Tibial nerve (tissue), 4 donors: ENCODE measurements around the gene TTC12. TPM values are rescaled to one million over a fixed set of nuclear protein-coding genes. Genes with fewer than 3 reads are reported as not detected.

Source experiments
- DNase-seq, 2 donors: peaks; one replicate each; pipeline ENCODE4 v3.0.0-alpha.2; 2019; ENCODE audit warnings: low spot score in 2 of 2
- H3K27ac ChIP-seq, 4 donors: fragments of 200-600 bp; sonication (generic) in 3 of 4; one replicate each; pipeline ENCODE4 v1.5.1; 2017 to 2019; ENCODE audit warnings: mild to moderate bottlenecking in 1 of 4
- H3K27me3 ChIP-seq, 2 donors: fragments of 200-600 bp; sonication (generic) in 1 of 2; one replicate each; pipeline versions ENCODE4 v1.5.1 to v1.6.0; 2017 to 2019
- H3K36me3 ChIP-seq, 3 donors: fragments of 200-600 bp; sonication (generic); one replicate each; pipeline ENCODE4 v1.5.1; 2018 to 2019
- H3K4me1 ChIP-seq, 4 donors: fragments of 200-600 bp; sonication (generic) in 3 of 4; one replicate each; pipeline ENCODE4 v1.5.1; 2017 to 2019
- H3K4me3 ChIP-seq, 4 donors: fragments of 200-600 bp; sonication (generic) in 3 of 4; one replicate each; pipeline ENCODE4 v1.5.1; 2017 to 2019; ENCODE audit warnings: mild to moderate bottlenecking in 1 of 4, moderate library complexity in 1 of 4
- H3K9me3 ChIP-seq, 4 donors: fragments of 200-600 bp; sonication (generic) in 3 of 4; one replicate each; pipeline ENCODE4 v1.5.1; 2017 to 2019
- EP300 ChIP-seq, 2 donors: sonication (generic); formaldehyde crosslinking; IDR thresholded peaks; one replicate each; pipeline ENCODE4 v1.6.1; 2017; ENCODE audit warnings: antibody characterized with exemption in 2 of 2, mild to moderate bottlenecking in 1 of 2
- POLR2A ChIP-seq, 2 donors: fragments of 450-650 bp; IDR thresholded peaks; one replicate each; pipeline ENCODE4 v1.6.1; 2017; ENCODE audit warnings: antibody characterized with exemption in 2 of 2, mild to moderate bottlenecking in 2 of 2, moderate library complexity in 2 of 2
- WGBS, 2 donors: methylation state at CpG; one replicate each; pipeline ENCODE4 v1.1.5; 2018; 5-methylcytosine and 5-hydroxymethylcytosine counted together
- total RNA-seq, 4 donors: library from RNA; depleted of rRNA; stranded (reverse); fragments of >200 nt; gene quantifications; one replicate each; pipeline ENCODE4 v1.1.0, GENCODE V29; 2016
- TF ChIP-seq, protein P1 (sequence below), 5 experiments: fragments of 200-600 bp in 3 of 5; fragments of 450-650 bp in 2 of 5; sonication (generic) in 3 of 5; IDR thresholded peaks; one replicate each; pipeline ENCODE4 v1.5.1; 2016 to 2019; ENCODE audit warnings: antibody characterized with exemption in 5 of 5, mild to moderate bottlenecking in 3 of 5, moderate library complexity in 2 of 5

Gene TTC12
- total RNA-seq, 4 donors from 2014 or later, result 10.2 to 29.7 (median 23.9) TPM

DNA sequence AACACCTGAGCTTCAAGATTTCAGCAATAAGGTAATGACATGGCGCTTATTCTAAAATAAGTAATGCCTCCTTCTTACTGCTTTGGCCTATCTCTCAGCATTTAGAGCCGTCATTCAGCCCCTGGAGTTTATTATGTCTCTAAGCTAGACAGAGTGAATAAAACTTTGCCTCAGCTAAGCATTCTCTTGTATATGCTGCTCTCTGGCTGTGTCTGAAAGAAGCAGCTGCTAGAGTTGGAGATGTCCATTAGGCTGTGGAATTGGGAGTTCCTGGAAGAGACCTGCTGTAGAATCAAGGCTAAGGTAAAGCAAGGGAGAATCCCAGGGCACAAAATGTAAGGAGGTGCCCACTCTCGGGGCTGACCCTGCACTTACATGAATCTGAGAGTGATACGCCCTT is 35.5 kb upstream of the TTC12 start:
- no peaks in the 10 kb centered on the region for H3K9me3 ChIP-seq
- no peak overlapping the region for H3K4me3 ChIP-seq
- DNase-seq, result no peak
- H3K27me3 ChIP-seq, result no peaks in the 10 kb centered on the region
- 59 to 63% methylated on average over 4 of the region's 4 CpGs for WGBS, 2 donors
- peaks cover 0 to 11% (median 0%) of the 10 kb centered on the region in 4 donors for H3K4me1 ChIP-seq
- no peak overlapping the region for H3K27ac ChIP-seq
- no peaks in the 10 kb centered on the region for H3K36me3 ChIP-seq
- TF ChIP-seq, protein P1, sequence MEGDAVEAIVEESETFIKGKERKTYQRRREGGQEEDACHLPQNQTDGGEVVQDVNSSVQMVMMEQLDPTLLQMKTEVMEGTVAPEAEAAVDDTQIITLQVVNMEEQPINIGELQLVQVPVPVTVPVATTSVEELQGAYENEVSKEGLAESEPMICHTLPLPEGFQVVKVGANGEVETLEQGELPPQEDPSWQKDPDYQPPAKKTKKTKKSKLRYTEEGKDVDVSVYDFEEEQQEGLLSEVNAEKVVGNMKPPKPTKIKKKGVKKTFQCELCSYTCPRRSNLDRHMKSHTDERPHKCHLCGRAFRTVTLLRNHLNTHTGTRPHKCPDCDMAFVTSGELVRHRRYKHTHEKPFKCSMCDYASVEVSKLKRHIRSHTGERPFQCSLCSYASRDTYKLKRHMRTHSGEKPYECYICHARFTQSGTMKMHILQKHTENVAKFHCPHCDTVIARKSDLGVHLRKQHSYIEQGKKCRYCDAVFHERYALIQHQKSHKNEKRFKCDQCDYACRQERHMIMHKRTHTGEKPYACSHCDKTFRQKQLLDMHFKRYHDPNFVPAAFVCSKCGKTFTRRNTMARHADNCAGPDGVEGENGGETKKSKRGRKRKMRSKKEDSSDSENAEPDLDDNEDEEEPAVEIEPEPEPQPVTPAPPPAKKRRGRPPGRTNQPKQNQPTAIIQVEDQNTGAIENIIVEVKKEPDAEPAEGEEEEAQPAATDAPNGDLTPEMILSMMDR (IDR thresholded peaks at IDR 0.05), result no peak
- TF ChIP-seq POLR2A (IDR thresholded peaks at IDR 0.05), result no peak
- TF ChIP-seq EP300 (IDR thresholded peaks at IDR 0.05), result no peak

DNA sequence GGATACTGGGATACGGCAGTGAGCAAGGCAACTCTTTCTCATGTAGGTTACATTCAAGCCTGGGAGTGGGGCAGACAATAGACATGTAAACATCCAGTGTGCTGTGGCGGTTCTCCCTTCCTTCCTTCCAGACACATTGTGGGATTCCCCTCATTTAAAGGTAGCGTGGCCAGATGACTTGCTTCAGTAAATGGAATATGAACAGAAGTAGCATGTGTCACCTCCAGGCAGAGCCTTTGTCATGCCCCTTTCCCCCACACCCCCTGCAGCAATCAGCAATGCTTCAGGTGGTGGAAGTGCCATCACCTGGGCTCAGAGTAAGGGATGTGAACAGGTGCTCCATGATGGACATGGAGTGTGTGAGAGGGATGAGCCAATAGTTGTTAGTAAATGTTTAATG is 34.8 kb upstream of the TTC12 start:
- DNase-seq, result no peak
- WGBS, 2 donors, result 70 to 84% methylated on average over 3 of the region's 3 CpGs
- TF ChIP-seq, protein P1 (IDR thresholded peaks at IDR 0.05), result no peak
- no peak for TF ChIP-seq POLR2A (IDR thresholded peaks at IDR 0.05)
- no peak for TF ChIP-seq EP300 (IDR thresholded peaks at IDR 0.05)
- Histone ChIP-seq H3K9me3 (no peaks in the 10 kb centered on the region), H3K36me3 (no peaks in the 10 kb centered on the region), H3K27ac (no peak overlapping the region), H3K27me3 (no peaks in the 10 kb centered on the region), H3K4me3 (no peak overlapping the region), H3K4me1 (peaks cover 0 to 11% (median 0%) of the 10 kb centered on the region in 4 donors)

DNA sequence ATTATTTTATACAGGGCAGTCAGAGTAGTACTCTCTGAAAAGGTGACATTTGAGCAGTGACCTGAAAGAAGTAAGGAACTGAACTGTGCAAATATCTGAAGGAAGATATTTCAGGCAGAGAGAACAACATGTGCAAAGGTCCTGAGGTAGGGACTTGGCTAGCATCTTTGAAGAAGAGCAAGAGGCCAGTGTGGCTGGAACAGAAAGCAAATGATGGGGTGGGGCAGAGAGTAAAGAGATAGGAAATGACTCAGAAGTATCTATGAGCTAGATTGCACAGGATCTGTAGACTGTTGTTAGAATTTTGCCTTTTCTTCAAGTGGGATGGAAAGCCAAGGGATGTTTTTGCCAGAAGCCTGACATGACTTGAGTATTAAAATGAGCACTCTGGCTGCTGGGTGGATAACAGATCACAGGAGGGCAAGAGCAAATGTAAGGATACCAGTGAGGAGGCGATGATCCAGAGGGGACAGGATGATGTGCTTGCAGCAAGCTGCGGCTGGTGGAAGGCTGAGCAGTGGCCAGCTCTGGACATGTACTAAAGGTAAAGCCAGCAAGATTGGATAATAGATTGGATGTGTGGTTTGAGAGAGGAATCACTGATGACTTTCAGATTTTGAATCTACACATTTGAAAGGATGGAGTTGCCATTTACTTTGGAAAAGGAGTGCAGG is 33.2 kb upstream of the TTC12 start:
- no peaks in the 10 kb centered on the region for H3K9me3 ChIP-seq
- H3K27me3 ChIP-seq, result no peaks in the 10 kb centered on the region
- H3K4me1 ChIP-seq, result no peaks in the 10 kb centered on the region
- H3K27ac ChIP-seq, result no peak overlapping the region
- WGBS, 2 donors, result 92 to 96% methylated on average over 2 of the region's 2 CpGs
- H3K36me3 ChIP-seq, result no peaks in the 10 kb centered on the region
- no peak overlapping the region for H3K4me3 ChIP-seq
- TF ChIP-seq EP300 (IDR thresholded peaks at IDR 0.05) (no peak), POLR2A (IDR thresholded peaks at IDR 0.05) (no peak)
- TF ChIP-seq, protein P1 (IDR thresholded peaks at IDR 0.05), result no peak
- no peak for DNase-seq

DNA sequence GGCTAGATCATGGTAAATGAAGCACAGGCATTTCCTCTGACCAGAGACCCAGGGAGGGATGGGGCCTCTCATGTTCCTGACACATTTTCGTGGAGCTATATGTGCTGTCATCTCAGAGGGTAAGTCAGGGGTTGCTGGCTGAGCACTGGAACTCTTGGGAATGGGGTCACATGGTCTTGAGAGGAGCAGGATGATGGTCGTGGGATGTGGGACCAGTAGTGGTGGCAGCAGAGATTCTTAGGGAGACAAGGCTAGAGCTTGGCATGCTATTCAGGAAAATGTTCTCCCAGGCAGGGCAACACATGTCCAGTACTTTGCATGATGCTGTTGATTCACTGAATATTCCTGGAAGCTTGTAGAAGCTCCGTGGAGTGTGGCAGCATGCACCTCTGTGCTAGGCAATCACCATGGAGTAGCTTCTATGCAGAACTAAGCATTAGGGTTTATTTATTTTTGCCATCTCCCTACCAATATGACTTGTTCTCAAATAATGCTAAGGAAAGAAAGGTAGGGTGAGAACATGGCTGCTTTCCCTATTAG is 31.4 kb upstream of the TTC12 start:
- no peak for DNase-seq
- H3K4me3 ChIP-seq, result no peak overlapping the region
- no peak for TF ChIP-seq EP300 (IDR thresholded peaks at IDR 0.05)
- no peak for TF ChIP-seq POLR2A (IDR thresholded peaks at IDR 0.05)
- TF ChIP-seq, protein P1 (IDR thresholded peaks at IDR 0.05), result no peak
- H3K9me3 ChIP-seq, result no peaks in the 10 kb centered on the region
- H3K27me3 ChIP-seq, result no peaks in the 10 kb centered on the region
- 74 to 77% methylated on average over 3 of the region's 3 CpGs for WGBS, 2 donors
- H3K4me1 ChIP-seq, result no peaks in the 10 kb centered on the region
- no peaks in the 10 kb centered on the region for H3K36me3 ChIP-seq
- H3K27ac ChIP-seq, result no peak overlapping the region

DNA sequence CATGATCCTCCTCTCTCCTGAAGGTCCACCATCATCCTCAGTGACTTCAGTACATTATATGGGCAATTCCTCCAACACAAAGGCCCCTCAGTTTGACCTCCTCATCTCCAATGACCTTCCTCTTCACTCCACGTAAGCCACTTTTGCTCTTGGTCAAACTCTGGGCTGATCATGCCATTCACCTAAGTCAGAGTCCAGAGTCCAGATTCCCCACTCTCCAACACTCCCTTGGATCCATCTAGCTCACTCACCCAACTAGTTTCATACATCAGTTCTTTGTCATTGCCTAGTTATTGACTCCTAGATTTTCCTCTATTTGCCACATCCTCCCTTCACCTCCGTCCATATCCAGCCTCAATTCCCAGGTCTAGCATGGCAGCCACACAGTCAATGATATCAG is 30.5 kb upstream of the TTC12 start:
- WGBS, 2 donors, result 86 to 89% methylated on average over 2 of the region's 2 CpGs
- TF ChIP-seq, protein P1 (IDR thresholded peaks at IDR 0.05), result no peak
- TF ChIP-seq EP300 (IDR thresholded peaks at IDR 0.05) (no peak), POLR2A (IDR thresholded peaks at IDR 0.05) (no peak)

More for the DNA sequence above, 30.5 kb upstream of the TTC12 start:
- Histone ChIP-seq H3K27me3 (no peaks in the 10 kb centered on the region), H3K36me3 (no peaks in the 10 kb centered on the region), H3K4me3 (no peak overlapping the region), H3K4me1 (no peaks in the 10 kb centered on the region), H3K27ac (no peak overlapping the region), H3K9me3 (no peaks in the 10 kb centered on the region)
- no peak for DNase-seq
